Lung (tissue), 12 donors: Measurements from ENCODE around the gene CCDC6. TPM values are rescaled to one million over a fixed set of nuclear protein-coding genes. Genes with fewer than 3 reads are reported as not detected.

Experiments used
- ATAC-seq: fragments of 200-7000 bp; cut with Tn5 transposase; one replicate; pipeline ENCODE4 v1.9.1; 2020; ENCODE audit warnings: moderate number of reproducible peaks; ENCODE audit not compliant: insufficient read depth, low FRiP score
- DNase-seq, 3 donors: peaks; one replicate each; pipeline ENCODE4 v3.0.0-alpha.2; 2013 to 2017
- H3K27ac ChIP-seq, 2 donors: one replicate each; pipeline ENCODE4 v1.5.1; 2013; ENCODE audit warnings: mild to moderate bottlenecking in 2 of 2, moderate library complexity in 2 of 2, control low read depth in 1 of 2, inconsistent platforms in 1 of 2, low read depth in 1 of 2, low read length in 1 of 2
- H3K27me3 ChIP-seq, 3 donors: one replicate each; pipeline ENCODE4 v1.5.1; 2013; ENCODE audit warnings: low read length in 2 of 3; ENCODE audit not compliant: control insufficient read depth in 3 of 3, insufficient read depth in 3 of 3
- H3K36me3 ChIP-seq, 4 donors: one replicate each; pipeline ENCODE4 v1.5.1; 2013; ENCODE audit warnings: low read length in 4 of 4, mild to moderate bottlenecking in 1 of 4, moderate library complexity in 1 of 4; ENCODE audit not compliant: control insufficient read depth in 4 of 4, insufficient read depth in 4 of 4
- H3K4me1 ChIP-seq, 5 donors: one replicate each; pipeline ENCODE4 v1.5.1; 2013; ENCODE audit warnings: low read length in 5 of 5, mild to moderate bottlenecking in 2 of 5, moderate library complexity in 1 of 5; ENCODE audit not compliant: control insufficient read depth in 5 of 5, insufficient read depth in 5 of 5
- H3K4me3 ChIP-seq: one replicate; pipeline ENCODE4 v1.5.1; 2013; ENCODE audit warnings: mild to moderate bottlenecking, control low read depth, moderate library complexity
- H3K9ac ChIP-seq, 2 donors: one replicate each; pipeline ENCODE4 v1.5.1; 2013; ENCODE audit warnings: low read length in 2 of 2, control low read depth in 1 of 2; ENCODE audit not compliant: insufficient read depth in 1 of 2
- H3K9me3 ChIP-seq, 4 donors: one replicate each; pipeline ENCODE4 v1.5.1; 2013; ENCODE audit warnings: low read length in 3 of 4, mild to moderate bottlenecking in 1 of 4, moderate library complexity in 1 of 4; ENCODE audit not compliant: control insufficient read depth in 4 of 4, insufficient read depth in 3 of 4
- WGBS, 2 donors: extraction: QIAGEN DNeasy Blood & Tissue Kit; methylation state at CpG; one replicate each; pipeline ENCODE4 v1.1.7; 2013; 5-methylcytosine and 5-hydroxymethylcytosine counted together
- polyA plus RNA-seq, 2 donors: library from polyadenylated mRNA; stranded (reverse); fragments of 200-250 nt; gene quantifications; one replicate each; pipeline ENCODE4 v1.2.1, GENCODE V29; 2013
- total RNA-seq, 2 donors: library from RNA; depleted of rRNA in 1 of 2; stranded (reverse); fragments of >200 nt in 1 of 2; gene quantifications; one replicate each; pipeline ENCODE4 v1.2.1, GENCODE V29; 2014 to 2021
- TF ChIP-seq, protein P1 (sequence below): IDR thresholded peaks from 2 replicates; pipeline ENCODE4 v1.5.1; 2012; ENCODE audit warnings: mild to moderate bottlenecking; ENCODE audit errors: control extremely low read depth, extremely low read depth
- donor health status: control.
- donor health status: control.
- donor health status: Bipolar disorder and iron deficiency.
- donor health status: healthy.
- donor health status: DM: yes; HTN: yes; CAD: no.

CCDC6 gene
- total and polyA plus RNA-seq, 4 donors: 13.2 to 77.2 (median 28.1) TPM

DNA sequence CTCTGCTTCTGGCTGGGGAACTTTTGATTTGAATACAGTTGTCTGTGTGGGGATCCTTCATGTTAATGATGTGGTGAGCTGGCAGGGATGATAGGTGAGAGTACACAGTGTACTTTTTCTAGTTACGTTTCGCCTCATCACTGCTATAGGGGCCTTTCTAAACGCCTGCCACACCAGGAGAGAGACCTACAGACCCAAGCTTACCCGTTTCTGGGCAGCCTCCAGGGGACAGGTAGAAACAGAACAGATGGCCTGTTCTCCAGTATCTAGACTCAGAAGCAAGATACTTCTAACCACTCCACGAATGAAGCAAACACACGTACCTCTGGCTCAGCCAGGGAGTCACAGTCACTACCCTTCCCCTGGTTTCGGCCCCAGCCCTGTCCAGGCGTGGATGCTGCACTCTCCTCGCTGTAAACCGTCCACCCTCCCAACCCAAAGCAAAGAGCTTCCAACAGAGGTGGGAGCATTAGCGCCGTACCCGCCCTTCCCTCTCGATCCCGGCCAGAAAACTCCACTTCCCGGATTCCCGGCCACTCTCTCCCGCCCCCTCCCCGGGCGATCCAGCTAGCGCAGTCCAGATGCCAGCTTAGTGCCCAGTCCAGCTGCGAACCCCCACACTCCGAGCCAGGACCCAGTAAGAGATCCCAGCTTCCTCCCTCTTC lies 1.2 kb downstream of the CCDC6 start:
- H3K4me3 ChIP-seq: peak overlapping the region; percentile 89
- TF ChIP-seq, protein P1, sequence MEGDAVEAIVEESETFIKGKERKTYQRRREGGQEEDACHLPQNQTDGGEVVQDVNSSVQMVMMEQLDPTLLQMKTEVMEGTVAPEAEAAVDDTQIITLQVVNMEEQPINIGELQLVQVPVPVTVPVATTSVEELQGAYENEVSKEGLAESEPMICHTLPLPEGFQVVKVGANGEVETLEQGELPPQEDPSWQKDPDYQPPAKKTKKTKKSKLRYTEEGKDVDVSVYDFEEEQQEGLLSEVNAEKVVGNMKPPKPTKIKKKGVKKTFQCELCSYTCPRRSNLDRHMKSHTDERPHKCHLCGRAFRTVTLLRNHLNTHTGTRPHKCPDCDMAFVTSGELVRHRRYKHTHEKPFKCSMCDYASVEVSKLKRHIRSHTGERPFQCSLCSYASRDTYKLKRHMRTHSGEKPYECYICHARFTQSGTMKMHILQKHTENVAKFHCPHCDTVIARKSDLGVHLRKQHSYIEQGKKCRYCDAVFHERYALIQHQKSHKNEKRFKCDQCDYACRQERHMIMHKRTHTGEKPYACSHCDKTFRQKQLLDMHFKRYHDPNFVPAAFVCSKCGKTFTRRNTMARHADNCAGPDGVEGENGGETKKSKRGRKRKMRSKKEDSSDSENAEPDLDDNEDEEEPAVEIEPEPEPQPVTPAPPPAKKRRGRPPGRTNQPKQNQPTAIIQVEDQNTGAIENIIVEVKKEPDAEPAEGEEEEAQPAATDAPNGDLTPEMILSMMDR: no peak
- no peaks in the 10 kb centered on the region for H3K9me3 ChIP-seq
- H3K27me3 ChIP-seq: no peaks in the 10 kb centered on the region
- peak overlapping the region; percentile 93 to 95 for H3K27ac ChIP-seq
- 3% methylated on average over 23 of the region's 23 CpGs for WGBS, 2 donors
- peaks cover 11 to 32% (median 15%) of the 10 kb centered on the region in 5 donors for H3K4me1 ChIP-seq
- peak; percentile 49 to 65 (median 63) for DNase-seq
- peak overlapping the region; percentile 81 to 86 for H3K9ac ChIP-seq
- H3K36me3 ChIP-seq: peaks cover 0 to 3% (median 1%) of the 10 kb centered on the region in 4 donors
- no peak for ATAC-seq

DNA sequence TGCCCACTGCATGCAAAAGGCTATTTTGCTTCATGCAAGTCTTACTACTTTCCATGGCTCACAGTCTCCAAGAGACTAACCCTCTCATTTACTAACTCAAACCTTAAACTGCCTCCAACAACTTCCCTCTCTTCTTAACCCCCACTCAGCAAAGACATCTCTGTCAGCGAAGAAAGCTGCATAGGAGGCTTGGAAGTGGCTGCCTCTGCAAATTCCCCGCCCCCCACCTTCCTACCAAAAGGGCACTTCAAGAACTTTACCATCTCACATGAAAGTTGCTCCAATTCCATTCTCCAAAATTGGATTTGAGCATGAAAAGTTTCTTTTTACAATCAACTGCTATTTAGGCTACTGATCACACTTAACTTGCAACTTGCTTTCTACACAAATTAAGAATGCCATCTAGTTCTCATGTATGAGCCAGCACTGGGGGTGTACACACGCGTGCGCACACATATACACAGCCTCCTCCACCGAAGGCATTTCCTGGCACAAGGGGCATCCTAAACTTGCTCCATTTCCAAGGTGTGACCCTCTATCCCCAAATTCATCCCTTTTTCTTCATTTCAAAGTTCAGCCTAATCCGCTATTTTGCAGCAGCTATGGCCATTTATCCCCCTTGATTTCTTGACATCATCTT lies 1.8 kb downstream of the CCDC6 start:
- TF ChIP-seq, protein P1: no peak
- Histone ChIP-seq H3K27ac (peak overlapping the region in 1 of 2 donors; percentile 95), H3K4me1 (peaks cover 11 to 32% (median 15%) of the 10 kb centered on the region in 5 donors), H3K9ac (peak overlapping the region; percentile 81 to 86), H3K9me3 (no peaks in the 10 kb centered on the region), H3K4me3 (peak overlapping the region; percentile 89), H3K36me3 (peaks cover 0 to 3% (median 1%) of the 10 kb centered on the region in 4 donors), H3K27me3 (no peaks in the 10 kb centered on the region)
- peak in 2 of 3 donors; percentile 14 to 21 for DNase-seq
- 59 to 70% methylated on average over 7 of the region's 7 CpGs for WGBS, 2 donors
- no peak for ATAC-seq

DNA sequence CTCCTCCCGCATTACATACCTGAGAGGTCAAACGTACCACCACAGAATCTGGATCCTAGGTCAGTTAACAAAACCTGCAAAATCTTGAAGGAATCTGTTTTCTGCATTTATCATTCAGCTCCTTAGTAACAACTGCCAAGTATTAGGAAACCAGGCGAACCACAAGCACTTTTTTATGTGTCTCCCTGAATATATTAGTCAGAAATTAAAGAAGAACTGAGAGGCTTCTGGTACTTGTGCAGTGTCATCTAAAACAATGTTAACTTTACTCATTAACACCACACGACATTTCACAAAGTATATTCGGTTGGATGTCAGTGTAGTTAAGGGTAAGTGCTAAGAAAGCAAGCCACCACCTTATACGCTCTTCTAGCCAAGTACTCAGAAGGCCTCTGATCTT lies 2.5 kb downstream of the CCDC6 start:
- Histone ChIP-seq H3K9ac (no peak overlapping the region), H3K36me3 (peaks cover 0 to 3% (median 1%) of the 10 kb centered on the region in 4 donors), H3K27me3 (no peaks in the 10 kb centered on the region), H3K27ac (peak overlapping the region in 1 of 2 donors; percentile 17), H3K9me3 (no peaks in the 10 kb centered on the region), H3K4me3 (no peak overlapping the region), H3K4me1 (peaks cover 11 to 35% (median 15%) of the 10 kb centered on the region in 5 donors)
- DNase-seq (no peak), ATAC-seq (no peak)
- 48 to 60% methylated on average over 6 of the region's 6 CpGs for WGBS, 2 donors
- TF ChIP-seq, protein P1: no peak
